Activated CD4-positive, alpha-beta T cell treated with anti-CD3 and anti-CD28 coated beads, Interleukin-2, amount 50 U/mL, for 16 hours (primary cell): ENCODE measurements around the gene BPGM.

Experiments
- DNase-seq: peaks from one replicate; pipeline ENCODE4 v3.0.0-alpha.2; 2020

The BPGM gene

DNA sequence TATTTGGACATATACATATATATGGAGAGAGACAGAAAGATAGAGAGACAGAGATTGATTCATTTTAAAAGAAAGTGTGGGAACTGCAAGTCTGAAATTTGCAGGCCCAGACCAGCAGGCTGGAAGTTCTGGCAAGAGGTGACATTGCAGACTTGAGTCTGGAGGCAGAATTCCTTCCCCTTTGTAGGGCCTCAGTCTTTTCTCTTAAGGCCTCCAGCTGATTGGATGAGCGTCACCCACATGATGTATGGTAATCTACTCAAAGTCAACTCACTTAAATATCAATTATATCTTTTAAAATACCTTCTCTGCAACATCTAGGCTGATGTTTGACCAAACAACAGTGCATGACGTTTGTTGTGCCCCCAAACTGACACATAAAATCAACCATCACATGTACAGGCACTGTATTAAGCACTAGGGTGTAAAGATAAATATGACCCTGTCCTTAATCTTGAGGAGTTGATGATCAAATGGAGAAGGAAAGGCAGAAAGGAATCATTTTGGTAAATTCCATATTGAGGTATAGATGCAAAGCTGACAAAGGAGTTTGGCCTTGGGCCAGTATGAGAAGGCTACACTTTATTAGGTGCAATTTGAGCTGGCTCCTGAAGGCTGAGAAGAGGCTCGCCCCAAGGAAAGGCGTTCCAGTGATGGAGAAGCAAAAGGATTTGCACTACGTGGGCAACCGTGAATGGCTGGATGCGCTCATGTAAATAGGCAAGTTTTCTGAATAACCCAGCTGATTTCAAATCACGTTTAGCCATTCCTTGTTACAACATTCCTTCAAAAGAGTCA is 52.6 kb downstream of the BPGM start:
- DNase-seq, result no peak

DNA sequence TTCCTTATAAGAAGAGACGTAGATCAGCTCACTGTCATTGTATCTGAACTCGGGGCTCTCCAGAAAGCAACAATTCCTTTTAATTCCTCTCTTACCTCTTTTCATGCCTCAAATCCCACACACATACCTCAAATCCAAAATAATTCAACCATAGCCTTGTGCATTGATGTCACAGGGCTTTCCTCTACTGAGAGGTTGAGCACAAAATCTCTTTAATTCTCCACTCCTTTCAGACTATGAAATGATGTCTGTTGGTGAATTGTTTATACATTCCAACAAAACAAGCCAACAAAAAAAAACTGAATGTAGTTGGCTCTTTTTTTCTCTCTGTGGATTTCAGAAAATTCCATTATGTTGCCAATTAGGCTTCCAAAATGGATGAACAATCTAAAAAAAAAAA is 53.2 kb downstream of the BPGM start:
- no peak for DNase-seq

DNA sequence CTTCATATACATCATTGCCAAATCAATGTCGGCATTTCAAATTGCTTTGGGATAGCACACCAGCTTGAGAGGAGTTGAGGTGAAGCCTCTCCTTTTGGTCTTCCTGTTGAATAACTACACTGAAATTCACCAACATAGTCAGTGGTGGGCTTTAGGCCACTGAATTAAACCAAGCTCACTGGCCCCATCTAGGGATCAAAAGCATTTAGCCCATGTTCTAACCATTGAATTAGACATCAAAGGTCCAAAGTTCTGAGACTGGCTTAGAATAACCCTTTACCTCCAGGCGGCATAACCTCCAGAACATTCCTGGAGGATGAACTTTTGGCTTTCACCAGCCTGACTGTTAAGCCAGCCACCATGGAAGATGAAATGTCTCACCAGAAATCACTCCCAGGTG is 54.6 kb downstream of the BPGM start:
- DNase-seq, result peak; percentile 34

DNA sequence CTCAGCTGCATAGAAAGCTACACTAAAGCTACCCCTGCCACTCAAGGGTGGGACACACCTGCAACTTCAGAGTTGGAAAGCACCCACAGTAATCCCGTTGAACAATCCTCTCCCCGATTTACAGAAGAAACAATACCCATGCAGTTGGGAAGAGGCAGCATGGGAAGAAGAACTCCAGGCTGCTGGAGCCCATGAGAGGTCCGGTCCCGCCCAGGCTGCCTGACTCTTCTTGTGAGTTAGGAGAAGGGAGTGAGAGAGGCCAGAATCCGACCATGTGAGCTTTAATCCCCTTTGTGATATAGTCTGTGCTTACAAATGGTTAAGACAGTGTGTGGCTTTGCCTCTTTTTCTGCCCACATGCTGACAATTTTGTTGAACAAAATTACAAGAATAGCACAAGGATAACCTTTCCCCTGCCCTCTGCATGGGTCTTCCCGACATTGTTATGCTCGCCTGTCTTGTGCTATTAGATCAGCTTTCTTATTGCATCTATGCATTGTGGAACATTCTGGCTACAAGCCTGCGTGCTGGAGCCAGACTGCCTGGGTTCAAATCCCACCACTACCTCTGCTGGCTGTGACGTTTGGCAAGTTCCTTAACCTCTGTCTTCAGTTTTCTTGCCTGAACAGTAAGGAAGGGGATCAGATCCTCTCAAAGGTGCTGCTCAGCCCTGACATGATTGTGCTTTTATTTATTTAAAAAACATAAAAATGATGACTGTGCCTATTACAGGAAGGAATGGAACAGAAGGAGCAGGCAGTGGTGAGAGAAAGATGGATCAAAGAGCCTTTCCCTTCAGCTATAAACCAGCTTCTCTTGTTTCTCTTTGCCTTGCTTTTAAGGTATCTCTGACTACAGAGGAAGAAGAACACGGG is 56.0 kb downstream of the BPGM start:
- no peak for DNase-seq

DNA sequence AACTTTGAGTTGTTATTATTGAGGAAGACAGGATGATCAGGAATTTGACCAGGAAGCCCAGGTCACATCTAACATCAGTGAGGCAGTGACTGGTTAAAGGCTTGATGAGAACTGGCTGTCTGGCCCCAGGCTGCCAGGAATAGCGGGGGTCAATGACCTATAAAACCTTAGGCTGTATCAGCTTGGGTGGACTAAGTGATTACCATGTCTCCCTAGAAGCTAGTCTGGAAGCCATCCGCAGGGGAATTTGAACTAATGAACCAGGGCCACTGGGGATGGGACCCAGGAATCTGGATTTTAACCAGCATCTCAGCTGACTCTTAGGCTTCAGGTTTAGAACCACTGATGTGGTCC is 56.6 kb downstream of the BPGM start:
- DNase-seq, result no peak

DNA sequence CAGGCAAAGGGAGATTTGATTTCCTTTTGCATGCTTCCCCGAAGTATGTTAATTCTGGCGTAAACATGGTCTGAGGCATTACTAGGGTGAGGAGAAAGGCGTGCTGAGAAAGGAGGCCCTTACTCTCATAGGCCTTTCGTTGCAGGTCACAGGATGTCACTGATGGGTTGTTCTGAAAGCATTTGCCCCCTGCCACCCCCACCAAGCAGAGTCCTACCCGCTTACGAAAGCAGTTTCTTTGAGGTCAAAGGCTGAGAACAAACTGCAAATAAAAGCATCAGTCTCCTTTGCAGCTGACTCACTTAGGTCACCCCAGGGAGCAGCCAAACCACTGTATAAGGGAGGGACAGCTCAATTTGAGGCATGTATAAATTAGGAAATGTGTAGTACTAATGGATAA is 57.1 kb downstream of the BPGM start:
- DNase-seq, result no peak

DNA sequence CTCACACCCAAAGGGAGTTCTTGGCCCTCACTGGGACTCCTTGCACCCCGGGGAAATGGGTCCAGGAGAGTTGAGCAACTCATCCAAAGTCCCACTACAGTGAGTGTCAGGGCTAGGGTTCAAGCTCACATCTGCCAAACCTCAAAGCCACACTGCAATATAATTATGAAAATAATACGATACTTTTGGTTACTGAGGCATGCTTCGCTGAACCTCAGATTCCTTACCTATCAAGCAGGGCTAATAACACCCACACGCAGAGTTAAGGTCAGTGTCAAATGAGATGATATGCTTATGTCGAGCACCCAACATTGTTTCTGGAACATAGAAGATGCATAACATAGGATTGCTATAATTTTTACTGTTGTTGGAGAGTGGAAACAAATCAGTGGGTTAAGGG is 58.2 kb downstream of the BPGM start:
- no peak for DNase-seq

DNA sequence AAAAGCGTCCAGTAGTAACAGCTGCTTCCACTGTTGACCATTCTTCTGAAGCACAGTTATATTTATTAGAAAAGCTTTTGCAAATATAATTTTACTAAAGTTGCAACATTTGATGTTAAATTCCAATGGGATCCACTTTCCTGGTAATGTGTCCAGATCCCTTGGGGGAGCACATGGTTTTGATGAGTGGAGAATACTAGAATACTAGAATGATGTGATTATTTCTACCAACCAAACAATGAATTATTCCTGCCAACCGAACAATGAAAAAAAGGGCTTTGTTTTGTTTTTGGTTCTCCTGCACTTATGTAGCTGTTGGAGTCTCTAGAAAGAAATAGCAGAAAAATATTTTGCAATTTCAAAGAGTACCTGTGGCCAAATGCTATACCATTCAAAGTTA is 59.1 kb downstream of the BPGM start:
- no peak for DNase-seq

DNA sequence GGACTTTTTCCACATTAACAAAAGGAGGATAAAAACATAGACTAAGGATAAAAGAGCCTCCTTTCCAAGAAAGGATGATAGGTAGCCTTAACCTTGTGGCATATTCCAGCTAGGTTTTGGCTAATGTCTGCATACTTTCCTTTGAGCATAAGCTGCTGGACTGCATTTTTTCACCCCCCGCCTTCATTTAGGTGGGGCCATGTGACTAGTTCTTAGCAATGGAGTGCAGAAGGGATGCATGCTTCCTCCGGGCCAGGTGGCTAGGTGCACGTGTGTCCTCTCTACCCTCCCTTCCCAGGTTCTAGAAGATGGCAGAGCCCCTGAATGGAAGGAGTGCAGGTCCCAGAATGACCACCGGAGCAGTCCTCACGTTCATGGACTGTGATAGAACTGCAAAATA is 59.8 kb downstream of the BPGM start:
- no peak for DNase-seq

DNA sequence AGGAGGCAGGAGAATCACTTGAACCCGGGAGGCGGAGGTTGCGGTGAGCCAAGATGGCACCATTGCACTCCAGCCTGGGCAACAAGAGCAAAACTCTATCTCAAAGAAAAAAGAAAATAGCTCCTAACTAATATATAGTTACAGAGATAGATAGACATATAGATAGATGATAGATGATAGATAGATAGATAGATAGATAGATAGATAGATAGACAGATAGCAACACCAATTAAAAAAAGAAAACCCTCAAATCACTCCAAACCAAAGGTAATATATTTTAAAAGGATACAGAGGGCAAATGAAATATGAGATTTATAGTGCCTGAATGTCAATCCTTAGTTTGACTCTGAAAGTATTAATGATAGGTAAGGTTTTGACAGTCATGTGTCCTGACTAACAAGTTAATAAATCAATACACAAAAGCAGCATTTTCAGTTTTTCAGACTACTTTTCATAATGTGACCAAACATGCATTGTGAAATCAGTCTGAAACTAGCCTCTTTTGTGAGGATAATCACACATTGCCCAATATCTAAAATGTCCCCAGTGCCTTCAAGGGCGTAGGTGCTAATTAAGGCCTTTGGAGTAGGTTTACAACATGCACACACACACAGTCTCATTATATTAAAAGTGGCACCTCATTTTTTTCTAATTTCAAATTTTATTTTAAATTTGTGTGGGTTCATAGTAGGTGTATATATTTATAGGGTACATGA is 61.2 kb downstream of the BPGM start:
- no peak for DNase-seq

DNA sequence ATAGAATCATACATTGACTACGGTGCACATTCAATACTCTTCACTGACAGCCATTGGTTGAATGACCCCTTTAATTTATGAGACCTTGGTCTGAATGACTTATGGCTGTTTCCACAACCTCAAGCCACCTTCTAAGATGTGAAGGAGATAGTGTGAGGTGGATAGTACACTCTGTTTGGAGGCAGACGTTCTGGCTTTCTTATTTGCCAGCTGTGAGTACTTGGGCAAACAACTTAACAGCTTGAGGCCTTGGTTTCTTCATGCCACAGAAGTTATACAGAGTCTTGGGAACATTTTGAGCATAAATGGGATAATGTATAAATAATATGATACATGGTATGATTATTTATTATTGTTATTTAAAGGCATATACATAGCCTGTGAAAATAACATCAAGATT is 62.0 kb downstream of the BPGM start:
- no peak for DNase-seq

DNA sequence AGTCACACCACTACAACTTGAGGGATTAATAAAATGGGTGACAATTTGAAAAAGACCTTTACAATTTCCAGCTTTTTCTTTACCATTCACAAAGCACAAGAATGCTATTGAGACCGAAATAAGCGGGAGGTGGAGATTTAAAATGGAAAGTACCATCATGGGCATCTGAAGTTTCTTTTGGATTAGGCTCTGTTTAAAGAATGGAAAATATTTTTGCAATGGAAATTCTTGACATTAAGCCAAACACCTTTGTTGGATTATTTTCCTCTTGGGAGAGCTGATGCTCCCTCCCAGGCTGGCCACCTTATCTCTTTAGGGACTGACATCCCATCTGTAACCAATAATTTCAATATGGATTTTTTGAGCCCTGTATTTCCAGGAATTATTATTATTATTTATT is 62.5 kb downstream of the BPGM start:
- DNase-seq, result no peak

DNA sequence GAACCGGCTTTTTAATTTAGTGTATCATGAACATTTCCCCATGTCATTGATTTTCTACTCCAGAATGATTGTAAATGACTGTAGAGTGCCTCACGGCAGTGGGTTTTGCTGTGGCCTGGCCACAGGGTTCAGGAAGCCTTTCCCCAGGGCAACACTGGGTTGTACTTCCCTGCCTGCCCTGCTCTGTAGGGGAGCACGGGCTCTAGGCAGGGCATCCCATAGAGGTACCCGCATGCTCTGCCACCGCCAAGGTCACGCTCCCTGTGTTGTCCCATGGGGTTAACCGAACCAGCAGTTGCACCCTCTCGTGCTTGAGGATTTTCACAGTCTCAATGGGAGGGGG is 63.8 kb downstream of the BPGM start:
- DNase-seq, result no peak

DNA sequence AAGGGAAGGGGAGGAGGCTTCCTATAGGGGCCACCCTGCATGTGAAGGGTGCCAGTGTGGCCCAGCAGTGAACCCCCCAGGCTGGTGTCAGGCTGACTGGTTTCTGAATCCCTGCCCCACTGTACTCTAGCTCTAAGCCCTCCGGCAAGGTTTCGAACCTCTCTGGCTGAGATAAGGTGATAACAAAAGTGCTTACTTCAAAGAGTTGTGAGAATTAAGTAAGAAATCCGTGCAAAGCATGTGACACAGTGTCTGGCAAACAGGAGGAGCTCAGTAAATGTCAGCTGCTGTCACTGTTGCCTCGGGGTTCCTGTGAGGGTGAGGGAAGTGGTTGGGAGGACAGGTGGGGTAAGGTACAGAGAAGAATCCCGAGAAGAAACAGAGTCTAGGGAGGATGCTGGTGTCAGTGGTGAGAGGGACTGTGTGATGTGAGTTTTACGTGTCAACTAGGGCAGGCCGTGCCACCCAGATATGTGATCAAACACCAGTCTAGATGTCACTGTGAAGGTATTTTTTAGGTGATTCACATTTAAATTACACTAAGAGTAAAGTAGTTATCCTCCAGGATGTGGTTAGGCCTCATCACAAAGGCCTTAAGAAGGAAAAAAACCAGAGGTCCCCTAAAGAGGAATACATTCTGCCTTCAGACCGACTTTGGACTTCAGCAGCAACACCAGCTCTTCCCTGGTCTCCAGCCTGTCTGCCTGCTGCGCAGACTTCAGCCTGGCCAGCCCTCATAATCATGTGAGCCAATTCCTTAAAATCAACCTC is 64.4 kb downstream of the BPGM start:
- peak; percentile 57 for DNase-seq

DNA sequence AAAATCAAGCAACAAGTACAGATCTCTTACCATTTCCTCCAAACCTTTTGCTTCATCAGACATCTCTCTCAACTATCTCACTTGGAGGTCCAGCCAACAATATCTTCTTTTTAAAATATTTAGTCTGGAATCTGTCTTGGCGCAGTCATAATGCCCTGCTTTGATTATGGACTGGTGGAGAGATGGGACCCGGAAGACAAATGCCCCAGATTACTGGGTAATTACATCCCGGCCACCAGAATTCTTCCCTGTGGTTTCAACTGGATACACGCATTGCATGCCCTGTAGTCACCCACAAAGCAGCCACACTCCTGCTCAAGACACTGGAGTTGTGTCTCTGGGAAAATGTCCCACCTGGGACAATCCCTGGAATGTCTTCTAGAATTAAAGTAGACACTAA is 65.5 kb downstream of the BPGM start:
- no peak for DNase-seq

DNA sequence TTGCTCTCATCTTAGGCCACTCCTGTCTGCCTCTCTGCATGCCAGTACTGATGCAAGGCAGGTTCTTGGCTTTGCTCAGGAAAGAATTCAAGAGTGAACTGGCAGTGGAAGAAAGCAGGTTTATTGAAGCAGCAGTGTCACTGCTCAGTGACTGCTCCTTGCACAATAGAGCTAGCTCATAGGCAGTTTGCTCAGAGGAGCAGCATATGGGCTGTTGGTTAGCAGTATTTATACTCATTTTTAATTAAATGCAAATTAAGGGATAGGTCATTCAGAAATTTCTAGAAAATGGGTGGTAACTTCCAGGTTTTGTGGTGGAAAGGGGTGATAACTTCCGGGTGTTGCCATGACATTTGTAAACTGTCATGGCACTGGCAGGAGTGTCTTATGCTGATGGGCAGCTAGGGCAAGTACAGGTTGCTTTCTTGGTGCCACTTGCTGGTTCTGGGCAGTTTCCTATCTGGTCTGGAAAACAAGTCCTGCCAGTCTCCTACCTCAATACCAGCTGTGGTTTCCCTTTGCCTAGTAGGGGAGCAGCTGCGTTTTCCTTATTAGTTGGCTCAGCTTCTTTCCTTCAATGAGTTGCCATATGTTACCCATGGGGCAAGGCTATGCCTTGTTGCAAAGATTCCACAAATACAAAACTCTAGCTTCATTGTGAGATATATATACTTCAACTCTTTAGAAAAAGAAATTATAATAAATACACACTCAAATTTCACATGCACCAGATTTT is 68.0 kb downstream of the BPGM start:
- no peak for DNase-seq

DNA sequence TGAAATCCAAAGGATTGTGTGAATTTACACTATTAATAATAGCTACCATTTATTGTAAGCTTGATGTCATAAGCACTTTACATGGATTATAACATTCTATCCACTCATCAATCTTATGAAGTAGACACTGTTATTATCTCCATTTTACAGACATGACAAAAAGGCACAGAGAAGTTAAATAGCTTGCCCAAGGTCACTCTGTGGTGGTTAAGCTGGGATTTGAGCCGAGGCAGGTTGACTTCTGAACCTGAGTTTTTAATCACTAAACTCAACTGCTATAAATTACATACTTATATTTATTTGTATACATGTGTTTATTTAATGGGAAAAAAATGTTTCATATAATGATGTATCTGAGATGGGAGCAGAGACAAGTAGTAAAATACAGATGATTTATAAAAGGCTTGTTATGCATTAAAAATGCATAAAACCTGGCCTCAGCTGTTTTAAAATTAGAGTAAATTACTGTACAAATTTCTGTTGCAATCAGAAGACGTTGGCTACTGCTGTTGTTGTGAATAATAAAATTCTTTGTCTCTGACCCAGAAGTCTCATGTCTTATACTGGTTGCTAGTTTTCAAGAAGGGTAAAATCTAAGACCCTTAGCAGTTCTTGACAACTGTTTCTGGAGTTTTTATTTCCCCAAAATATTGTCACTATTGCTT is 71.7 kb downstream of the BPGM start:
- DNase-seq, result no peak

DNA sequence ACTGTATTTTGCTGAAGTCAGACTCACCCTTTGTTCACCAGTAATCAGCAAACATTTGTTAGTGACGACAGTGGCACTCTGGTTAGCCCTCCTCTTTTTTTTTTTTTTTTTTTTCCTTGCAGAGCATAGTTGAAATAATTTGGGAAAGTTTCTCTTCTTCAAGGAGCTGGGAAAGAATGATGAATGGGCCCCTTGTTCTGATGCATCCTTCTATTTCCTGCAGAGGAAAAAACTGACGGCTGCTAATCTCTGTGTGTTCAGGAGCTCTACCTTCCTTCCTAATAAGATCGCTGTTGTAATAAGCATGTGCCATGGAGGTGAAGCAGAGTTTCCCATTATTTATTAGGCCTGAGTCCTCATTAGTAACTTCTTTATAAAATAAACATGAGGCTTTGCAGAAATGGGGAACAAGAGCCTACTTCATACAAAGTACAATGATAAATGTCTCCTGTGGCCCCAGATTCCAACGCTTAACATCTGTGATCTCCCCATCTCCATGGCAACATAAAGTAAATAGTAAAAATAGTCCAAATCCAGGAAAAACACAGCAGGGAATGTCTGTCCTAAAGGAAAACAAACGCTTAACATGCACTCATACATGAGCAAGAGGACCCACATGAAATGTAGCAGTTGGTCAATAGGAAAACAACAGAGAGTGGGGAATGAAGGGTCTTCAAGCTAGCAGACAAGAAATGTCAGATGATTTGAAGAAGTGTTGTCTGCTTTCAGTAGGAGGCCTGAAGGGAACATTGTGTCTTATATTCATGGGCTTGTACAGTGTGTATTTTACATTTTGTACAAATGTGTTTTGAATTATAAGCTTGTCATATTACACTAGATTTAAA is 73.7 kb downstream of the BPGM start:
- no peak for DNase-seq

DNA sequence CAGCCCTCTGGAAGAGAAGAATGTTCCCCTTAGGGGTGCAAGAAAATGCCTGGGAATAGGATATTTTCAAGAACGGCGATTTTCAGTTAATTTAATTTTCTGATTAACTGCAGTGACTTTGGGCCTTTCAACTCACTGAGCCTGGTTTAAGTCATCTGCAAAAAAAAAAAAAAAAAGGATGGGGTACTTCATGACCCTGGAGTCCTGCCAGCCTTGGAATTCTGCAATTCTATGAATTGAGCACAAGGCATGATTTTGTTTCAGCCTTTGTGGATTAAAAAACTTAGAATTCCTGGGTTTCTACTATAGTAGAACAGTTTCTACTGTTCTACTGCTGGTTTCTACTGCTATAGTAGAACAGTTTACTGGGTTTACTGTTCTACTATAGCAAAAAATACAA is 74.5 kb downstream of the BPGM start:
- no peak for DNase-seq

DNA sequence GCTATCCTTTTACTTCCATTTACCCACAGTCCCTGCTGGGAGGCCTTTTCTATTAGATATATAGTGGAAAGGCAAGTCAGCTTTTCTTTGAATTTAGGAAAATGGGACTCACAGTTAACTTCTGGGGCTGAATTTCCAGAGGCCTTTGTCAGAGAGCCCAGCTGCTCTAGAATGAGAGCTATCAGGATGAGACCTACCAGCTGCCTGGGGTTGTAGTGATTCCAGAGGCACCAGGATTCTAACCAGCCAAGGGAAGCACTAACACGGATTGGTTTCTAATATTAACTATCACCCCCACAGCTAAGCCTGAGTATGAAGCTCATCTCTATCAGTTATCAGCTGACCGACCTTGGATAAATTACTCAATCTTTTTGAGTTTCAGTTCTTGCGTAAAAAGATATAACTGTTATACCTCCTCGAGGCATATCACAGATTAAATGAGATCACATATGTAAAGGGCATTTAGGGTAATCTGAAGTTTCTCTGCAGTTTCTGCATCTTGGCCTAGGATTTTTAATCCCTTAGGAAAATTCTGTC is 76.2 kb downstream of the BPGM start:
- no peak for DNase-seq

DNA sequence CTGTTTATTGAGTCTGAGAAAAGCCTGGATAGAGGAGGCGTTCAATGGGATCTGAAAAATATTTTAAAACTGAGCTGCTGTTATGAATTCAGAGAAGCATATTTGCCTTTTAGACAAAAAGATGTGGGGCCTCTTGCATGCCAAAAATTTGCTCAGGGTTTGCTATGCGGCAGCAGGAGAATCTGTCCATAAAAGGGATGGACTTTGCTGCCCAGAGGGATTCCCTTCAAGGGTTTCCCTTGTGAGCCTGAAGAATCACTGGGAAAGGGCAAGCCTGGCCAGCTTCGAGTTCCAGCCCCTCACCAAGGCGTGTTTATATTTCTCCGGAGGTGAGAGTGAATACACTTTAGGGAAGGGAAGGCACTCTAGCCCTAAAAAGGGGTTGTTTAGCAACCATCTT is 77.2 kb downstream of the BPGM start:
- DNase-seq, result no peak
